HEK293T (cell line): ENCODE data around the gene SLC6A6.

Experiments used
- CTCF ChIA-PET: fragments of 350-600 bp; formaldehyde crosslinking; extraction: SDS; loops from one replicate; lab custom pipeline; 2021; ENCODE audit warnings: antibody characterized with exemption, inconsistent platforms; lab: Yijun Ruan, JAX
- POLR2A ChIA-PET: fragments of 350-600 bp; formaldehyde crosslinking; extraction: SDS; loops from one replicate; lab custom pipeline; 2020; ENCODE audit warnings: antibody characterized with exemption, inconsistent platforms; lab: Yijun Ruan, JAX
- DNase-seq: peaks from one replicate; pipeline ENCODE4 v3.0.0; 2012; ENCODE audit warnings: mixed read lengths; ENCODE audit errors: extremely low spot score
- ARNT ChIP-seq: fragments of 450-650 bp; IDR thresholded peaks from 2 replicates; pipeline ENCODE4 v1.6.1; 2017; ENCODE audit warnings: mild to moderate bottlenecking
- BHLHE40 ChIP-seq: fragments of 450-650 bp; IDR thresholded peaks from 2 replicates; pipeline ENCODE4 v1.6.1; 2016; ENCODE audit warnings: mild to moderate bottlenecking, moderate library complexity, borderline replicate concordance
- CTBP1 ChIP-seq: fragments of 450-650 bp; IDR thresholded peaks from 2 replicates; pipeline ENCODE4 v1.6.1; 2016; ENCODE audit warnings: borderline replicate concordance
- ELF4 ChIP-seq: fragments of 450-650 bp; IDR thresholded peaks from 2 replicates; pipeline ENCODE4 v1.6.1; 2017; ENCODE audit warnings: antibody characterized with exemption
- FOXA1 ChIP-seq: fragments of 450-650 bp; IDR thresholded peaks from 2 replicates; pipeline ENCODE4 v1.6.1; 2016; ENCODE audit warnings: mild to moderate bottlenecking
- FOXK2 ChIP-seq: fragments of 450-650 bp; IDR thresholded peaks from 2 replicates; pipeline ENCODE4 v1.6.1; 2016; ENCODE audit warnings: mild to moderate bottlenecking
- FOXM1 ChIP-seq: fragments of 450-650 bp; IDR thresholded peaks from 2 replicates; pipeline ENCODE4 v1.6.1; 2017; ENCODE audit warnings: mild to moderate bottlenecking, borderline replicate concordance
- HDGF ChIP-seq: fragments of 450-650 bp; IDR thresholded peaks from 2 replicates; pipeline ENCODE4 v1.6.1; 2017; ENCODE audit warnings: antibody characterized with exemption, borderline replicate concordance
- L3MBTL2 ChIP-seq: fragments of 450-650 bp; conservative IDR thresholded peaks from 2 replicates; pipeline ENCODE4 v1.6.1; 2016; ENCODE audit warnings: mild to moderate bottlenecking
- LEF1 ChIP-seq: fragments of 450-650 bp; IDR thresholded peaks from 2 replicates; pipeline ENCODE4 v1.6.1; 2017; ENCODE audit warnings: mild to moderate bottlenecking, borderline replicate concordance
- NFRKB ChIP-seq: fragments of 450-650 bp; IDR thresholded peaks from 2 replicates; pipeline ENCODE4 v1.6.1; 2016; ENCODE audit warnings: mild to moderate bottlenecking, moderate library complexity
- SP1 ChIP-seq: fragments of 450-650 bp; IDR thresholded peaks from 2 replicates; pipeline ENCODE4 v1.6.1; 2017
- SUZ12 ChIP-seq: fragments of 450-650 bp; IDR thresholded peaks from 2 replicates; pipeline ENCODE4 v1.6.1; 2016; ENCODE audit warnings: mild to moderate bottlenecking
- TARDBP ChIP-seq: fragments of 450-650 bp; IDR thresholded peaks from 2 replicates; pipeline ENCODE4 v1.6.1; 2016
- ZNF384 ChIP-seq: fragments of 450-650 bp; IDR thresholded peaks from 2 replicates; pipeline ENCODE4 v1.6.1; 2016
- TF ChIP-seq, protein P1 (sequence below): fragments of 450-650 bp; IDR thresholded peaks from 2 replicates; pipeline ENCODE4 v1.6.1; 2016

Gene SLC6A6

DNA sequence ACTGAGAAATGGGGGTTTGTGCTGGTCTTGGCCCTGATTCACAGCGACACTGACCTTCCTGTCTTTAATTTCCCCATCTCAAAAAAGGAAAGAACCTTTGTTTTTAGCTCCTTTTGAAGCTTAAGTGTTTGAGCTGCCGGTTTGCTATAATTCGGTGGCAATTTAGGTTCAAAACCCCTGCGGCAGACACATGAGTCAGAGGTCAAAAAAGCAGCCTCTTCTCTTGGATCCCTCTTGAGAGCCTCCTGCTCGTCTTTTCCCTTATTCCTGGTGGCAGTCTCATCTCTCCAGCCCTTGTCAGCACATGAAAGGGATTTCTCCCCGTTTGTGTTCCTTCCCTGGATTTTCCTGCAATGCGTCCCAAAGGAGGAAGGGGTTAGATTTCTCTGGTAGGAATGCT, 73.2 kb downstream of the SLC6A6 start:
- ChIA-PET POLR2A (no interaction called here), CTCF (interaction anchor here (1.0 kb wide), 1 partner anchor 214 kb away, joined by 3 read pairs; no protein-coding TSS in a partner anchor)
- TF ChIP-seq CTBP1, result no peak
- no peak for TF ChIP-seq SUZ12
- no peak for DNase-seq

DNA sequence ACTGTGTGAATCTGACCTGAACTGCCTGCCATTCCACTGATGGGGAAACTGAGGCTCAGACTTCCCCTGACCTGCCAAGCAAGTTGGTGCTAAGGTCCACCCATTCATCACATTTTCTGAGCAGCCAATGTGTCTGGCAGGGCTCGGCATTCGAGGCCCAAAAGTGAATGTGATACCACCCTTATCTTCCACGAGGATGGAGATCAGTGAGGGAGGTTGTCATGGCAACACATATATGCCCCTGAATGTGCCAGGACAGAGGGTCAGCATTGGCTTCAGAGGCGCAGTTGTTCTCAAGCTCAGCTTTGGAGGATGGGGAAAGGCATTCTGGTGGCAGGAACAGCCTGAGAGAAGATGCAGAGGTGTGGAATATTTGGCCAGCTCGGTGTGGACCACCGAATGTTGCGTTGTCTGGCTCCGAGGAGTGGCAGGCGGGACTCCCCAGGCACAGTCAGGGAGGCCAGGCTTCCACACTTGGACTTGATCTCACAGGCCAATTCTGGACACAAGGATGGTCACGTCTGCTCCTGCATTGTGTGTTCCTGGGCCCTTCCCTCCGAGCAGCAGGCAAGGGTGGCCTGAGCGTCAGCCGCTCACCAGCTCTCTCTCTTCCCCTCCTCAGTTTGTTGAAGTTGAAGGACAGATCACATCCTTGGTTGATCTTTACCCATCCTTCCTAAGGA, 74.3 kb downstream of the SLC6A6 start:
- TF ChIP-seq NFRKB (no peak), L3MBTL2 (no peak), FOXK2 (no peak), SP1 (no peak), FOXM1 (no peak), LEF1 (no peak), ELF4 (no peak), TARDBP (no peak), ZNF384 (no peak), ARNT (no peak), BHLHE40 (no peak), FOXA1 (no peak), CTBP1 (no peak), HDGF (no peak), SUZ12 (no peak)
- TF ChIP-seq, protein P1, sequence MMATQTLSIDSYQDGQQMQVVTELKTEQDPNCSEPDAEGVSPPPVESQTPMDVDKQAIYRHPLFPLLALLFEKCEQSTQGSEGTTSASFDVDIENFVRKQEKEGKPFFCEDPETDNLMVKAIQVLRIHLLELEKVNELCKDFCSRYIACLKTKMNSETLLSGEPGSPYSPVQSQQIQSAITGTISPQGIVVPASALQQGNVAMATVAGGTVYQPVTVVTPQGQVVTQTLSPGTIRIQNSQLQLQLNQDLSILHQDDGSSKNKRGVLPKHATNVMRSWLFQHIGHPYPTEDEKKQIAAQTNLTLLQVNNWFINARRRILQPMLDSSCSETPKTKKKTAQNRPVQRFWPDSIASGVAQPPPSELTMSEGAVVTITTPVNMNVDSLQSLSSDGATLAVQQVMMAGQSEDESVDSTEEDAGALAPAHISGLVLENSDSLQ, result no peak
- CTCF ChIA-PET, result interaction anchor here (0.5 to 1.1 kb wide), 3 partner anchors 8 to 273 kb away, joined by 3 to 6 read pairs (median 3); no protein-coding TSS in a partner anchor
- DNase-seq, result no peak
- POLR2A ChIA-PET, result no interaction called here

DNA sequence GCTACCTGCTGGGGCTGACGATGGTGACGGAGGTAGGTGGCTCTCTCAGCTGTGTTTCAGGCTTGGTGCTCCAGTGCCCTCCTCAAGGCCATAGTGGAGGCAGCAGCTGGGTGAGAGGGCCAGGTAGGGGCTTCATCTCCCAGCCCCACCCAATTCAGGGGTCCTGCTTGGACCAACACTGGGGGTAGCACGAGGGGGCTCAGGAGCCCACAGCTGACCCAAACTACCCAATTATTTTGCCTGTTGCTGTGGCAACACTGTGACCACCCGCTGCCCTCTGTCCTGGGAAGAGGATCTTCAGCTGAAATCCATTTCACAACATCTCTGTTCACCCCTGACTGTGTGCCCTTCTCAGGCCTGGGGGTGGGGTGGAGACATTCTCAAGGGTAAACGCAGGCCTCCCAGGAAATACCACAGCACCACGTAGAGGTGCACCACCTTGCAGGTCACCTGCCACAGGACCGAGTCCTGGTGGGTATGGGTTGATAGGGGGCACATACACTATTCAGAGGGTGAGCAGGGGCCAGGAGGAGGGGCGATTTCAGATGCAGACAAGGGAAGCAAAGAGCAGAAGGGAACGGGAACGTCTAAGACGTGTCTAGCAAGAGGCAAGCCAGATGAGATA, 75.0 kb downstream of the SLC6A6 start:
- DNase-seq, result no peak
- ChIA-PET CTCF (interaction anchor here (0.5 kb wide), 1 partner anchor 9 kb away, joined by 6 read pairs; no protein-coding TSS in a partner anchor), POLR2A (no interaction called here)
- TF ChIP-seq L3MBTL2, result no peak
- no peak for TF ChIP-seq CTBP1
- TF ChIP-seq NFRKB, result no peak
- no peak for TF ChIP-seq SUZ12
- no peak for TF ChIP-seq ELF4
- no peak for TF ChIP-seq SP1
- TF ChIP-seq ARNT, result no peak
- TF ChIP-seq TARDBP, result no peak
- no peak for TF ChIP-seq FOXK2
- no peak for TF ChIP-seq FOXM1
- TF ChIP-seq, protein P1, result no peak
- no peak for TF ChIP-seq ZNF384
- TF ChIP-seq FOXA1, result no peak
- TF ChIP-seq HDGF, result no peak
- TF ChIP-seq LEF1, result no peak
- no peak for TF ChIP-seq BHLHE40

DNA sequence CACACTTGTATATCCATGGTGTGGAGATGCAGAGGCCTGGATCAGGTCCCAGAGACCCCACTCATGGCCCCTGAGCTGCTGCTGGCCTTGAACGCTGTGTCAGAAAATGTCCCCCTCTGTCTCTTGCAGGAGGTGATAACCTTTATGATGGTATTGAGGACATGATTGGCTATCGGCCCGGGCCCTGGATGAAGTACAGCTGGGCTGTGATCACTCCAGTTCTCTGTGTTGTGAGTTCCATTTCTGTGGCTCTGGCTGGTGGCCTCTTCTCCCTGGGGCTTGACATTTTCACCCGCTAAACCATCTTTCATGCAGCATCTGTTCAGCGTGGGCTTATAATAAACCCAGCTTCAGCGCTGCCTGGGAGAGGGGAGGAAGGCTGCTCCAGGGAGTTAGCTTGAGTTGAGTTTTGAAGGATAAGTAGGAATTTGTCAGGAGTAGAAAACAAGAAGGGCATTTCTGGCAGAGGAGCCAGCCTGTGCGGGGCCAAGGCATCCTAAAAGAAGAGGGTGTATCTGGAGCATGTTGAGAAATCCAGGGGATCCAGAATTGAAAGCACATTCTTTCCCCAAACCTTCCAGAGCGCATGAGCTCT, 76.6 kb downstream of the SLC6A6 start:
- ChIA-PET CTCF (no interaction called here), POLR2A (no interaction called here)
- no peak for TF ChIP-seq NFRKB
- TF ChIP-seq FOXA1, result no peak
- TF ChIP-seq SUZ12, result no peak
- TF ChIP-seq ZNF384, result no peak
- no peak for TF ChIP-seq FOXM1
- TF ChIP-seq ARNT, result no peak
- DNase-seq, result no peak

DNA sequence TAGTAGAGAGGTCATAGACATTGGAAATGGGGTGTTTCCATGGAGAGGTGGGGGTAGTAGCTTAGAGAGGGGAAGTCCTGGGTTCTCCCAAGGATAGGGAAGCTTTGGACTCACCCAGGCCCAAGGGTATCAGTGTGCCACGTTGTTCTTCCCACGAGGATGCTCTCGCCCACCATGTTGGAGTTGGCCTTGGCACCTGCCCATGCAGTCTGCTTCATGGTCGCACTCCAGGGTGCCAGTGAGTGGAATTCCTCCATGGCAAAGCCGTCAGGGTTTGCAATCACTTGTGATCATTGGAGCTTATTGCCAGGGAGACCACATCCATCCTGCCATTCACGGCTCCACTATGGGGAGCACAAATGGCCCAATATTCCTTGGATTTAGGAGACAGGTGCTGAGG, 77.2 kb downstream of the SLC6A6 start:
- no peak for TF ChIP-seq SP1
- no peak for TF ChIP-seq LEF1
- no peak for TF ChIP-seq SUZ12
- no peak for TF ChIP-seq NFRKB
- no peak for TF ChIP-seq BHLHE40
- DNase-seq, result no peak
- POLR2A ChIA-PET, result no interaction called here
- CTCF ChIA-PET, result no interaction called here

DNA sequence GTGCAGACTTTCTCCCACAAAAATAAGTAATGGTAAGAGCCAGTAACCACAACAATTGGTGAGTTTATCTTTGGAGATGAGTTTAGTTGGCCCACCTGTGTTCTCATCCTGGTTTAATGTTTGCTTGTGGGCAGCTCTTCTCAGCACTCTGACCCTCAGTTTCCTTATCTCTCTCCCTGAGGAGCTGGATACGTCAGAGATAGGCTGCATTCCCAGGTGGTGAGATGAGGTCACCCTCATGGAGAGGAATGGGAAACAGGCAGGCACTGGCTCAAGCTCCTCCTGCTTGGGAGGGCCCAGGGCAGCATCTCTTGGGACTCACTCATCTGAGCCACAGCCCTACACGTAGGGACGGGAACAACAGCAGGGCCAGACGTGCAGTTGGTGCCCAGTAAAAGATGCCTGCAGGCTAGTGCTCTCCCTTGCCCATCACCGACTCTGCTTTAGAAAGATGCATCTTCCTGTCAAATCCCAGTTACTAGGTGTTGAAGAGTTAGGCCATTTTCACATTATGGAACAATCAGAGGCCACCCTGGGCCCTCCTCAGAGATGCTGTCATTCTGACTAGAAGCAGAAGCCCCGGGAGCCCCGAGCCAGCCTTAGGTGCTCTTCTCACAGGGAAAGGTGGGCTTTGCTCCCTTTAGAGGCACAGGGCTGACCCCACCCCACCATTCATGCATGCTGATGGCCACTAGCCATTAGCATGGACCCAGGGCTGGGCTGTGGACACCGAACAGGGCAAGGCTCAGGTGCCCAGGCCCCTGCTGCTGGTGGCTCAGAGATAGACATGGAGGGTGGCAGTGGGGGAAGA, 78.0 kb downstream of the SLC6A6 start:
- TF ChIP-seq FOXM1 (no peak), FOXA1 (no peak), SUZ12 (no peak), NFRKB (no peak), ELF4 (no peak)
- ChIA-PET CTCF (no interaction called here), POLR2A (no interaction called here)
- DNase-seq, result no peak
